ENCODE results near the gene ATP6V1B1. TPM values are rescaled to one million over a fixed set of nuclear protein-coding genes. Genes with fewer than 3 reads are reported as not detected.

ATP6V1B1 gene
- total and polyA plus RNA-seq, 2 of the 13 experiments (the other 11 are each of a cell fraction or from before 2014, with no cell fraction given) = 0.58 to 1.6 TPM

- 0 out of 2 replicates have a peak, but pooled peaks have one; percentile 44 for TF ChIP-seq HMG20B (CRISPR knock-in tag; conservative IDR thresholded peaks at IDR 0.05)
- TF ChIP-seq, protein P1, sequence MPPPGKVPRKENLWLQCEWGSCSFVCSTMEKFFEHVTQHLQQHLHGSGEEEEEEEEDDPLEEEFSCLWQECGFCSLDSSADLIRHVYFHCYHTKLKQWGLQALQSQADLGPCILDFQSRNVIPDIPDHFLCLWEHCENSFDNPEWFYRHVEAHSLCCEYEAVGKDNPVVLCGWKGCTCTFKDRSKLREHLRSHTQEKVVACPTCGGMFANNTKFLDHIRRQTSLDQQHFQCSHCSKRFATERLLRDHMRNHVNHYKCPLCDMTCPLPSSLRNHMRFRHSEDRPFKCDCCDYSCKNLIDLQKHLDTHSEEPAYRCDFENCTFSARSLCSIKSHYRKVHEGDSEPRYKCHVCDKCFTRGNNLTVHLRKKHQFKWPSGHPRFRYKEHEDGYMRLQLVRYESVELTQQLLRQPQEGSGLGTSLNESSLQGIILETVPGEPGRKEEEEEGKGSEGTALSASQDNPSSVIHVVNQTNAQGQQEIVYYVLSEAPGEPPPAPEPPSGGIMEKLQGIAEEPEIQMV (CRISPR knock-in tag; IDR thresholded peaks at IDR 0.05; ENCODE audit: low read depth) = 0 out of 2 replicates have a peak, but pooled peaks have one; percentile 41
- no peak for TF ChIP-seq ZNF512 (CRISPR knock-in tag; IDR thresholded peaks at IDR 0.05)
- TF ChIP-seq, protein P2, sequence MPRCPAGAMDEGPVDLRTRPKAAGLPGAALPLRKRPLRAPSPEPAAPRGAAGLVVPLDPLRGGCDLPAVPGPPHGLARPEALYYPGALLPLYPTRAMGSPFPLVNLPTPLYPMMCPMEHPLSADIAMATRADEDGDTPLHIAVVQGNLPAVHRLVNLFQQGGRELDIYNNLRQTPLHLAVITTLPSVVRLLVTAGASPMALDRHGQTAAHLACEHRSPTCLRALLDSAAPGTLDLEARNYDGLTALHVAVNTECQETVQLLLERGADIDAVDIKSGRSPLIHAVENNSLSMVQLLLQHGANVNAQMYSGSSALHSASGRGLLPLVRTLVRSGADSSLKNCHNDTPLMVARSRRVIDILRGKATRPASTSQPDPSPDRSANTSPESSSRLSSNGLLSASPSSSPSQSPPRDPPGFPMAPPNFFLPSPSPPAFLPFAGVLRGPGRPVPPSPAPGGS (CRISPR knock-in tag; IDR thresholded peaks at IDR 0.05) = no peak; the same call in 1 of the 2 replicates
- TF ChIP-seq ZNF781 (CRISPR knock-in tag; IDR thresholded peaks at IDR 0.05; ENCODE audit: borderline replicate concordance, not compliant biosample characterization) = peak; percentile 46
- TF ChIP-seq U2AF1 (optimal IDR thresholded peaks at IDR 0.05; ENCODE audit: low read depth, low read length) = peak; percentile 61
- no peak for TF ChIP-seq ZNF546 (CRISPR knock-in tag; conservative IDR thresholded peaks at IDR 0.05)
- TF ChIP-seq FOXJ3 (CRISPR knock-in tag; IDR thresholded peaks at IDR 0.05; ENCODE audit: borderline replicate concordance) = no peak
- no peak for TF ChIP-seq ZNF251 (CRISPR knock-in tag; IDR thresholded peaks at IDR 0.05)
- TF ChIP-seq, protein P3, sequence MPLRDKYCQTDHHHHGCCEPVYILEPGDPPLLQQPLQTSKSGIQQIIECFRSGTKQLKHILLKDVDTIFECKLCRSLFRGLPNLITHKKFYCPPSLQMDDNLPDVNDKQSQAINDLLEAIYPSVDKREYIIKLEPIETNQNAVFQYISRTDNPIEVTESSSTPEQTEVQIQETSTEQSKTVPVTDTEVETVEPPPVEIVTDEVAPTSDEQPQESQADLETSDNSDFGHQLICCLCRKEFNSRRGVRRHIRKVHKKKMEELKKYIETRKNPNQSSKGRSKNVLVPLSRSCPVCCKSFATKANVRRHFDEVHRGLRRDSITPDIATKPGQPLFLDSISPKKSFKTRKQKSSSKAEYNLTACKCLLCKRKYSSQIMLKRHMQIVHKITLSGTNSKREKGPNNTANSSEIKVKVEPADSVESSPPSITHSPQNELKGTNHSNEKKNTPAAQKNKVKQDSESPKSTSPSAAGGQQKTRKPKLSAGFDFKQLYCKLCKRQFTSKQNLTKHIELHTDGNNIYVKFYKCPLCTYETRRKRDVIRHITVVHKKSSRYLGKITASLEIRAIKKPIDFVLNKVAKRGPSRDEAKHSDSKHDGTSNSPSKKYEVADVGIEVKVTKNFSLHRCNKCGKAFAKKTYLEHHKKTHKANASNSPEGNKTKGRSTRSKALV (CRISPR knock-in tag; IDR thresholded peaks at IDR 0.05) = 0 out of 2 replicates have a peak, but pooled peaks have one; percentile 52
- no peak for TF ChIP-seq NR2F1 (CRISPR knock-in tag; IDR thresholded peaks at IDR 0.05)
- TF ChIP-seq ZNF672 (CRISPR knock-in tag; IDR thresholded peaks at IDR 0.05) = no peak
- peak; percentile 76 for TF ChIP-seq ZNF644 (CRISPR knock-in tag; IDR thresholded peaks at IDR 0.05; ENCODE audit: low read depth)
- no peak for TF ChIP-seq MATR3 (CRISPR knock-in tag; IDR thresholded peaks at IDR 0.05)
- no peak for TF ChIP-seq ZNF770 (CRISPR knock-in tag; IDR thresholded peaks at IDR 0.05)
- TF ChIP-seq, protein P4, sequence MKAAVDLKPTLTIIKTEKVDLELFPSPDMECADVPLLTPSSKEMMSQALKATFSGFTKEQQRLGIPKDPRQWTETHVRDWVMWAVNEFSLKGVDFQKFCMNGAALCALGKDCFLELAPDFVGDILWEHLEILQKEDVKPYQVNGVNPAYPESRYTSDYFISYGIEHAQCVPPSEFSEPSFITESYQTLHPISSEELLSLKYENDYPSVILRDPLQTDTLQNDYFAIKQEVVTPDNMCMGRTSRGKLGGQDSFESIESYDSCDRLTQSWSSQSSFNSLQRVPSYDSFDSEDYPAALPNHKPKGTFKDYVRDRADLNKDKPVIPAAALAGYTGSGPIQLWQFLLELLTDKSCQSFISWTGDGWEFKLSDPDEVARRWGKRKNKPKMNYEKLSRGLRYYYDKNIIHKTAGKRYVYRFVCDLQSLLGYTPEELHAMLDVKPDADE (CRISPR knock-in tag; IDR thresholded peaks at IDR 0.05) = no peak
Observed at GRCh38 chr2:71000780-71001591, 65.3 kb downstream of the ATP6V1B1 start (continued).

Data from HepG2 (cell line).